Subcutaneous adipose tissue (tissue), 4 donors: ENCODE data around the gene RINL. TPM values are rescaled to one million over a fixed set of nuclear protein-coding genes. Genes with fewer than 3 reads are reported as not detected.

Source experiments
- total RNA-seq, 4 donors: library from RNA; depleted of rRNA; stranded (reverse); fragments of >200 nt; gene quantifications; one replicate each; pipeline ENCODE4 v1.1.0, GENCODE V29; 2016
- TF ChIP-seq, protein P1 (sequence below): fragments of 450-650 bp; IDR thresholded peaks from one replicate; pipeline ENCODE4 v1.5.1; 2016; ENCODE audit warnings: low read depth, mild to moderate bottlenecking, control low read depth, antibody characterized with exemption, moderate library complexity

The RINL gene
- total RNA-seq, 4 donors from 2014 or later, result 3.6 to 11.0 (median 4.6) TPM

DNA sequence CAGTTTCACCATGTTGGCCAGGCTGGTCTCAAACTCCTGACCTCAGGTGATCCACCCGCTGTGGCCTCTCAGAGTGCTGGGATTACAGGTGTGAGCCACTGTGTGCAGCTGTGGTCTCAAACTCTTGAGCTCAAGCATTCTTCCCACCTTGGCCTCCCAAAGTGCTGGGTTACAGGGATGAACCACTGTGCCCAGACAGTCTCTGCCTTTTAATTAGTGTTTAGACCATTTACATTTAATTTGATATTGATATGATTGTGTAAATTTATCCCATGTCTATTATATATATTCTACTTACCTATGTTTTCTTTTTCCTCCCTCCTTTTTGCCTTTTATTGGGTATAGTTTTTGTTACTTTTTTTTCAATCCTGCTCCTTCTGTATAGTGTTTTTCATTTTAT, 23.6 kb upstream of the RINL start:
- TF ChIP-seq, protein P1, sequence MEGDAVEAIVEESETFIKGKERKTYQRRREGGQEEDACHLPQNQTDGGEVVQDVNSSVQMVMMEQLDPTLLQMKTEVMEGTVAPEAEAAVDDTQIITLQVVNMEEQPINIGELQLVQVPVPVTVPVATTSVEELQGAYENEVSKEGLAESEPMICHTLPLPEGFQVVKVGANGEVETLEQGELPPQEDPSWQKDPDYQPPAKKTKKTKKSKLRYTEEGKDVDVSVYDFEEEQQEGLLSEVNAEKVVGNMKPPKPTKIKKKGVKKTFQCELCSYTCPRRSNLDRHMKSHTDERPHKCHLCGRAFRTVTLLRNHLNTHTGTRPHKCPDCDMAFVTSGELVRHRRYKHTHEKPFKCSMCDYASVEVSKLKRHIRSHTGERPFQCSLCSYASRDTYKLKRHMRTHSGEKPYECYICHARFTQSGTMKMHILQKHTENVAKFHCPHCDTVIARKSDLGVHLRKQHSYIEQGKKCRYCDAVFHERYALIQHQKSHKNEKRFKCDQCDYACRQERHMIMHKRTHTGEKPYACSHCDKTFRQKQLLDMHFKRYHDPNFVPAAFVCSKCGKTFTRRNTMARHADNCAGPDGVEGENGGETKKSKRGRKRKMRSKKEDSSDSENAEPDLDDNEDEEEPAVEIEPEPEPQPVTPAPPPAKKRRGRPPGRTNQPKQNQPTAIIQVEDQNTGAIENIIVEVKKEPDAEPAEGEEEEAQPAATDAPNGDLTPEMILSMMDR, result no peak

DNA sequence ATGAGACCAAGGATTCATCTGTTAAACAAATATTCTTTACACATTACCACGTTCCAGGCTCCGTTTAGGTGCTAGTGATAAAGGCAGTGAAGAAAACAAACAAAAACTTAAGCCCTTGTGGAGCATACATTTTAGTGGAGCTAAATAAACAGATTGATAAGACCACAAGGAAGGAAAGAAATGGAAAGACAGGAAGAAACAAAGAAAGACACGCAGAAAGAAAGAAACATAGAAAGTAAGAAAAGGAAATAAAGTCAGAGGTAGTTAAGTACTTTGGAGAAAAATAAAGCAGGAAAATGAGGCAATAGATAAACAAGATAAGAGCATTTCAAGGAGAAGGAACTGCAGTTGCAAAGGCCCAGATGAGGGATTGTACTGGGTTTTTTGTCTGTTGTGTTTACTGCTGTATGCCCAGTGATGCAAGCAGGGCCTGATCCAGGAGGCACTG, 22.7 kb upstream of the RINL start:
- TF ChIP-seq, protein P1, result no peak

DNA sequence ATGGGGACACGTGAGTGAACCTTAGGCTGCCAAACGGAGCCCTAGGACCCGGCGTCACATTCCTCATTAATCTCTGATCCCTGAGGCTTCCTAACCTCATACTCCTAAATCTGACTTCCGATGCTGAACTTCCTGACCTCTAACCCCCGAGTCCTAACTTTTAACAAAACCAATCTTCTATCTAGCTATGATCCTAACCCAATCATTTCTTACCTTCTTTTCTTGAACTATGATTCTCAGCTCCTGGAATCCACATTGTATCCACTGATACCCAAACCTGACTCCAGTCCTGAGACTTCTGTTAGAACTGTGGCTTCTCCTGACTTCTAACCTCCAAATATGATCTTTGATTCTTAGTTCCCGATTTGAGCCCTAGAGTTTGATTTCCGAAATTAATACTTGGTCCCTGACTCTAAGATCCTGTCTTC, 22.1 kb upstream of the RINL start:
- TF ChIP-seq, protein P1, result no peak

DNA sequence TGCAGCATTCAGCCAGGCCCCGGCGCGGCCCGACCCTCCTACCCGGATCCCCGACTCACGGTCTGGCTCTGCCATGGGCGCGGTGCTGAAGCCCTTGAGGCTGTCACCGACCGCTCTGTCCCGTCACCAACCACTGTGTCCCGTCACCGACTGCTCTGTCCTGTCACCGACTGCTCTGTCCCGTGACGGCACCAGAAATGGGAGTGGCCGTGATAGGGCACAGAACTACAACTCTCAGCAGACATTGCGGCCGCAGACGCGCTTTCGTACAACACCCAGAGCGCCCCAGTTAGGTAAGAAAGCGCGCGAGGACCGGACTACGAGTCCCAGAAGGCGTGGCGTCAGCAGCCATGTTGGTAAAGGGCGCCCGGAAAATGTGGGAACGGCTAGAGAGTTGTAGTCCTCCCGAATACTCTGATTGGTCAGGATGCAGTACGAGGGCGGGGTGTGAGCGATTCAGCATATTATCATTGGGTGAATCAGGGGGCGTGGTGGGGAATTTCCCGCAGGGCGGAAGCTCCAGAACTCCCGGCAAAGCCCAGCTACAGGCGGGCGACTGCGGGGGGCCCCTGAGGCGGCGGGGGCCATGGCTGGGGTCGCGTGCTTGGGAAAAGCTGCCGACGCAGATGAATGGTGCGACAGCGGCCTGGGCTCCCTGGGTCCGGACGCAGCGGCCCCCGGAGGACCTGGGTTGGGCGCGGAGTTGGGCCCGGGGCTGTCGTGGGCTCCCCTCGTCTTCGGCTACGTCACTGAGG, 21.5 kb upstream of the RINL start, which contains the start of the genes NFKBIB and SIRT2:
Gene NFKBIB, plus strand, starts transcription at position 523 of the 755 bp plus-strand sequence. Its CDS starts 64 bp downstream, at position 587.
Gene SIRT2, minus strand, starts transcription at position 172 of the 755 bp plus-strand sequence. Its CDS starts 97 bp downstream, at position 75.
- TF ChIP-seq, protein P1, result no peak

DNA sequence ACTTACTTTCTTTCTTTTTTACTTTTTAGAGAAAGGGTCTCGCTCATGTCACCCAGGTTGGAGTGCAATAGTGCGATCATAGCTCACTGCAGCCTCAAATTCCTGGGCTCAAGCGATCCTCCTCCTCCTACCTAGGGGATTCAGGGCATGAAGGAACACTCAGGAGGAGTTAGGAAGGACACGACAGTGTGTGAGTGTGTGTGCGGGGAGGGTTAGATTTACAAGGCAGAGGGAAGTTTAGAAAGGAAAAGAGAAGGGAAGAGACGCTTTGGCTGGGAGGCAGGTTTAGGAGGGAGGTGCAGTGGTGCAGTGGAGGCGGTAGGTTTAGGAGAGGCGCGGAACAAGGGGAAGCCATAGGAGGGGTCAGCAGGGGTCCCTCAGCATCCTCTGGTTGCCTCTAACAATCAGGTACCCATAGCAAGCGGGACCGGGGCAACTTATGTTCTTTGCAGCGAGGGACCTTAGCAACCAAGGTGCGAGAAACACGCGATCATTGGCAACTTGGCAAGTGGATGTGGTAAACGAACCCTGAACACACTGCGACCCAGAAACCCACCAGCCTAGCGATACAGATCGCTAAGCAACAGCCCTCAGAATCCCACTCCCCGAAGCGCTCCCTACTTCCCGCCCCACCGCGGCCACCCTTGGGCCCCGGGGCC, 20.8 kb upstream of the RINL start:
- TF ChIP-seq, protein P1, result no peak

DNA sequence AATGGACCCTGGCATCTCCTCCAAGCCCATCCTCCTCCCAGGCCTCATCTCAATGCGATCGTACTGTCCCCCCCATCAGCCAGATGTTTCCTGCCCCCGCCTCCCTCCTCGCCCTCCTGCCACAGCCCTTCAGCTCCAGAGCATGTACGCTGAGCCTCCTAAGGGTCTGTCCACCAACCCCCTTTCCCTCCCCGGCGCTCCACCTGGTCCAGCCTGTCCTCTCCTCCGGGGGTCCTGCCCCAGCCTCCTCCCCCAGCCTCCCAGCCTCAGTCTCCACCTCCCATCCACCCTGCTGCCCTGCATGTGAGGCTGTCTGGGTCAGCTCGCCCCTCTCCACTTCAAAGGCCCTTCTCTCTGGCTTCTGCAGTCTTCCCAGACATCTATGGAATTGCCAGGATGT, 16.9 kb upstream of the RINL start:
- TF ChIP-seq, protein P1, result no peak

DNA sequence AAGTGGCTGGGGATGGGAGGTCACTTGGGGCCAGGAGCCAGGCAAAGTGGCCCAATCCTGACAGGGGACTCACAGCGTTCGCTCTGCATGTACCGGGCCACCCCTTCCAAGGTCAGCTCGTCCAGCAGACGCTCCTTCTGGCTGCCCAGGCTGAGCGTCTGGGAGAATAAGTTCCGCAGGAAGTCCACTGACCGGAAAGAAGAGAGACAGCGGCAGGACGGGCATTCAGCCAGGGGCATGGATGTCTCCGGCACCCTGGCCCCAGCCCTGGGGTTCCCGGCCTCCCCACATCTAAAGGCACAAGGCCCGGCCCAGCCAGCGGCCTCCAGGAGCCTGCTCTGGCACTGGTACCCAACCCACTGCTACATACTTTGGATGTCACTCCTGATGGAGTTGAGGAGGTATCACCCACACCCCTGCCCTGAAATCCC, 15.3 kb upstream of the RINL start:
- TF ChIP-seq, protein P1, result no peak
